ENCODE measurements around the gene RHOBTB1.
A peak's percentile ranks its signal among the peaks of the same experiment; 100 is the strongest.

Gene RHOBTB1

GRCh38 chr10:60964257-60965235 lies 20.6 kb upstream of the RHOBTB1 start:
- peak in 1 of 2 donors; percentile 16 for DNase-seq (ENCODE audit: low read depth in 2 of 2)

- DNase-seq (ENCODE audit: low read depth in 2 of 2): no peak
Measured at GRCh38 chr10:60963441-60964256, 19.7 kb upstream of the RHOBTB1 start.

GRCh38 chr10:60962946-60963345 lies 19.0 kb upstream of the RHOBTB1 start:
- no peak for DNase-seq (ENCODE audit: low read depth in 2 of 2)

GRCh38 chr10:60960913-60961312 lies 16.9 kb upstream of the RHOBTB1 start:
- no peak for DNase-seq (ENCODE audit: low read depth in 2 of 2)

- no peak for DNase-seq (ENCODE audit: low read depth in 2 of 2)
Measured at GRCh38 chr10:60960031-60960430, 16.0 kb upstream of the RHOBTB1 start.

- DNase-seq (ENCODE audit: low read depth in 2 of 2): no peak
Measured at GRCh38 chr10:60958892-60959601, 15.1 kb upstream of the RHOBTB1 start.

GRCh38 chr10:60957667-60958221 lies 13.8 kb upstream of the RHOBTB1 start:
- DNase-seq (ENCODE audit: low read depth in 2 of 2): no peak

- no peak for DNase-seq (ENCODE audit: low read depth in 2 of 2)
Measured at GRCh38 chr10:60955957-60956425, 12.0 kb upstream of the RHOBTB1 start.

GRCh38 chr10:60955316-60955715 lies 11.3 kb upstream of the RHOBTB1 start:
- no peak for DNase-seq (ENCODE audit: low read depth in 2 of 2)

GRCh38 chr10:60954035-60954434 lies 10.1 kb upstream of the RHOBTB1 start:
- DNase-seq (ENCODE audit: low read depth in 2 of 2): no peak

- DNase-seq (ENCODE audit: low read depth in 2 of 2): no peak
Measured at GRCh38 chr10:60953420-60953819, 9.4 kb upstream of the RHOBTB1 start.

- DNase-seq (ENCODE audit: low read depth in 2 of 2): no peak
Measured at GRCh38 chr10:60952846-60953220, 8.8 kb upstream of the RHOBTB1 start.

- DNase-seq (ENCODE audit: low read depth in 2 of 2): no peak
Measured at GRCh38 chr10:60952067-60952845, 8.3 kb upstream of the RHOBTB1 start.

GRCh38 chr10:60951272-60951724 lies 7.3 kb upstream of the RHOBTB1 start:
- DNase-seq (ENCODE audit: low read depth in 2 of 2): no peak

GRCh38 chr10:60950300-60950699 lies 6.3 kb upstream of the RHOBTB1 start:
- DNase-seq (ENCODE audit: low read depth in 2 of 2): no peak

- no peak for DNase-seq (ENCODE audit: low read depth in 2 of 2)
Measured at GRCh38 chr10:60948851-60949250, 4.9 kb upstream of the RHOBTB1 start.

- no peak for DNase-seq (ENCODE audit: low read depth in 2 of 2)
Measured at GRCh38 chr10:60944910-60945297, 919 bp upstream of the RHOBTB1 start.

- no peak for DNase-seq (ENCODE audit: low read depth in 2 of 2)
Measured at GRCh38 chr10:60943316-60944057, 498 bp downstream of the RHOBTB1 start.

GRCh38 chr10:60942788-60943315 lies 1.1 kb downstream of the RHOBTB1 start:
- DNase-seq (ENCODE audit: low read depth in 2 of 2): no peak

Data from stimulated activated CD4-positive, alpha-beta T cell treated with anti-CD3 and anti-CD28 coated beads, Interleukin-1b, Interleukin-23, amount 100 ng/mL, for 1 hour (primary cell).